GM18870 (cell line): ENCODE data around the gene DCTD.

Source experiments
- ATAC-seq: cut with Tn5 transposase; IDR thresholded peaks from one replicate; pipeline ENCODE4 v1.9.1; 2021; ENCODE audit warnings: moderate library complexity; ENCODE audit not compliant: unreplicated experiment

The DCTD gene

DNA sequence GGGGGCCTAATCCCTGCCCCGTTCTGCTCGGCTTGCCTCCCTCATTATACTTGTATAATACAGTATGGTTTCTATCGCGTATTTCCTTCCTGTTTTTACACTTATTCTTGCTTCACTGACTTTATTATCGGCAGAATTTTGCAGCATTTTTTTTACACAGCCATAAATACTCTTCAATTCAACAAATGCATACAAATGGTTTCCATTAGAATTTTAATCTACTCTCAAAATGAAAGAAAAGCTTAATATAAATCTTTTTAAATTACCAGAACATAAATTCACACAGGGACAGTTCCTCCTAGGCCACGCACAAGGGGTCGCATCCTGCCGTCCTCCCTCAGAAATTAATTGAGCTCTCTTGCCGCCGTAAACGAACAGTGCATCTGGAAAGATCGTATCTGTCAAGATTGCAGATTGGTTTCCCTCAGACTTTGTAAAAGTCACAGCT is 42.9 kb downstream of the DCTD start:
- ATAC-seq, result no peak

- no peak for ATAC-seq
These were observed 43.5 kb downstream of the DCTD start for GRCh38 chr4:182873726-182874125.

- ATAC-seq, result no peak
These were observed 43.9 kb downstream of the DCTD start for GRCh38 chr4:182873289-182873688.

- no peak for ATAC-seq
These were observed 44.3 kb downstream of the DCTD start for GRCh38 chr4:182872886-182873285.

DNA sequence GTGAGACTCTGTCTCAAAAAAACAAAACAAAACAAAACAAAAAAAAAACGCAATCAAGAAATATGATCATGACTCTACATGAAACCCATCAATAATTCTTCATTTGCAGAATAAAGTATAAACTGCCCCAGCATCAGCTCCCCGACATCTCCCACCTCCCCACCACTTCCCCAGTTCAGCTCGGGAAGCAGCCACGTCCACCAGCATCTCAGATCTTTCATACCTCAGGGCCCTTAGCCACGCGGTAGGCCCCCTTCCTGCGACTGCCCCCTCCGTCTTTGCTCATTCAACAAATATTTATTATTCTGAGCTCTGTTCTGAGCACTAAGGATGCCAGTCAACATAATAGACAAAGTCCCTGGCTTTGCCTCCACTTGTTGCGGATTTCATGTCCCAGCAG is 45.6 kb downstream of the DCTD start:
- no peak for ATAC-seq

DNA sequence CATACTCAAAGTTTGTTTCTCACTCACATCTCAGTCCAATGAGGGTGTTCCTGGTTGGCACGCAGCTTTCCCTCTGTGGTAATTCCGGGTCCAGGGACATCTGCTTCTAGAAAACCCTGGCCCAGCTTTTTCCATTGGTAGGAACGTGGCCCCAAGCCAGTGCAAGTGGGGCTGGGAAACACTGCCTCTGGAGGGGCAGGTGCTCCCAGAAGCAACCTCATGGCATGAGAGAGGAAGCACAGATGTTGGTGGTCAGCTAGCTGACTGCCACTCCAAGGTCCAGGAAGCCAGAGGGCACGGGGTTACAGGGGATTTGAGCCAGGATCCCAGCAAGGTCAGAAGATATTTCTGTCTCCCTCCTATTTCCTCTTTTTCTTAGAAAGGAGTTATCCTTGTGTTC is 47.5 kb downstream of the DCTD start:
- no peak for ATAC-seq

DNA sequence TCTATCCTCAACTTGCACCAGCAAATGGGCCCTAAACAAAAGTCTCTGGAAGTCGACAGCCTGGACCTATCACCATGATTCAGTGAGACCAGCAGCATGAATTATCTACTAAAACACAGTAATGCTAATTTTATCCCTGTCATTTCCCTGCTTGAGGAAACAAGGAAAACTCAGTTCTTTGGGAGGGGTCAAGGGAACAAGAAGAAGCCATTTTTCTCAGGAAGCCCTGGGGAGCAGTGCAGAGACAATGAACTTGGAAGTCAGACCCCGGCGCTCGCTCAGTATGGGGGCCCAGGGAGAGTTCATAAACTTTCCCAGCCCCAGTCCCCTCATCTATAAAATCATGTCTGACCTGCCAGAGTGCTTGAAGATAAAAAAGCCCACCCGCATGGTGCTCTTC is 50.4 kb downstream of the DCTD start:
- ATAC-seq, result no peak

DNA sequence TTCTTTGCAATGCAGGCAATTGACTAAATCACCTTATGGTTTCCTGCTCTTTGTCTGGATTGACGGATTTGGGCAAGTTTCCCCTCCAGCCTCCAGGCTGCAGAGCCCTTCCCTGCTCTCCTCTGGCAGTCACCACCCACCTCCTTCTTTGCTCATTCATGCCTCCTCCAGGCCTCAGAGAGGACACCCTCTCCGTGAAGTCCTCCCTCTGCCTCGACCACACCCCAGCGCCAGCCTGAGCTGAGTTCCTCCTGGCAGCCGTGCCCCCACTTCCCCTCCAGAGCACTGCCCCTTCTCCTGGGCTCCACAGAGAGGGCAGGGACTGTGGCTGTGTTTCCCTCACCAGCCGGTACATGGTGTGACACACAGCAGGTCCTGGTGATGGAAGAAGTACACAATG is 53.7 kb downstream of the DCTD start:
- ATAC-seq, result no peak

DNA sequence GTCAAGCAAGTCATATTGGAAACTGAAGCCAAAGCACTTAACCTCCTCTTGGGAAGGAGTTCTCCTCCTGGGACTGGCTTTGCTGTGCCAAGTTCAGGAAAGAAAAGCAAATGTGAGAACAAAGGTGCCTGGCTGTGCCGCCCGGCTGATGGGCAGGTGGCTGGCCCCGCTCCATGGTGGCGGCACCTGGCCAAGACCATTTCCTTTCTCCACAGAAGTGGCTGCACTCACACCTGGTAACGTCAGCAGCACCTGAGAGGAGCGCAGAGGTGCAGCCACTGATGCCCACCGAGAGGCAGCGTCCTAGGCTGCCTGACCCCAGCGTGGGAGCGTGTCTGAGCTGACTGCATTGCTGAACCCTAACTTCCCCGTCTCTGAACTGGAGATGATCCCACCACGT is 54.3 kb downstream of the DCTD start:
- ATAC-seq, result no peak

- ATAC-seq, result no peak
These were observed 54.9 kb downstream of the DCTD start for GRCh38 chr4:182862141-182862875.

DNA sequence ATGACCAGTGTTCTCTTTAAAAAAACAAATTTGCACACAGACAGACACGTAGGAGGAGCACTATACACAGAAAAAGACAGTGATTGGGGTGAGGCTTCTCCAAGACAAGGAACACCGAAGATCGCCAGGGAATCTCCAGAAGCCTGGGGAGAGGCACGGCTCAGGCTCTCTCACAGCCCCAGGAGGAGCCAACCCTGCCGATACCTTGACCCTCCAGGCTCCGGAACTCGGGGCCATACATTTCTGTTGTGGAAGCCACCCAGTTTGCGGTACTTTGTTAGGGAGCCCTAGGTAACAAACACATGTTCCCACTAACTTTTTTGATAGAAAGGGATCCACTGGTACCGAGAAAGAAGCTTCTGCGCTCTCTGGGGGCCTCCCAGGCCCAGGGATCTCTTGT is 55.8 kb downstream of the DCTD start:
- no peak for ATAC-seq

DNA sequence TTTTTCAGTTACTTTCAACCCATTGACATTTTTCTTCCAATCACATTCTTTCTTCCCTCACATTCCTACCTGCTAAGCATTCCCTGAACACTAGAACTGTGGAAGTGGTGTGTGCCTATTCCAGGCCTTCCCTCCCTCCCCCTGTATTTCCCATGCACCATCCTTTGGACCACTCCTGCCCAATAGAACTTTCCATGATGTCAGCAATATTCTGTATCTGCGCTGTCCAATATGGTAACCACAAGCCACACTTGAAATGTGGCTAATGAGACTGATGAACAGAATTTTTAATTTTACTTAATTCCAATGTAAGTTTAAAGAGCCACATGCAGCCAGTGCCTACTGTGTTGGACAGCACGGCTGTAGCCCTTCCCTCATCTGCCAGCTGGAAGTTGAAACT is 57.5 kb downstream of the DCTD start:
- ATAC-seq, result no peak

GRCh38 chr4:182858711-182859110 is 58.5 kb downstream of the DCTD start:
- ATAC-seq, result no peak

DNA sequence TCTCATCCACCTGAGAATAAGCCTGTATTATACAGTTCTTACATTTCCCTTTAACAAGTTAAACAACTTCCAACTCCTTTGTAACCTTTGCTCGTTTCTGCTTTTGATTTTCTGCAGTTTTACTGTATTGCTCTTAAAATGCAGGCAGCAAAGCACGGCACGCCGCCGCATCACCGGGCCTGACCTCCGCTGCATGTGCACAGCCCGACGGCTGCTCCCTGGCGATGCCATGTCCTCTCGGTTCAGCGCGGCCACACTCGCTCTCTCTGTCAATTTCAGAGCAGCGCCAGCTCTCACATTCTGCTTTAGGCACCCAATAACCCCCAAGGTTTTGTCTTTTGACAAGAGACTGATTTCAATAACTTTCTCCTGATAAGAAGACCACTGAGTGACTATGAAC is 60.3 kb downstream of the DCTD start:
- no peak for ATAC-seq

DNA sequence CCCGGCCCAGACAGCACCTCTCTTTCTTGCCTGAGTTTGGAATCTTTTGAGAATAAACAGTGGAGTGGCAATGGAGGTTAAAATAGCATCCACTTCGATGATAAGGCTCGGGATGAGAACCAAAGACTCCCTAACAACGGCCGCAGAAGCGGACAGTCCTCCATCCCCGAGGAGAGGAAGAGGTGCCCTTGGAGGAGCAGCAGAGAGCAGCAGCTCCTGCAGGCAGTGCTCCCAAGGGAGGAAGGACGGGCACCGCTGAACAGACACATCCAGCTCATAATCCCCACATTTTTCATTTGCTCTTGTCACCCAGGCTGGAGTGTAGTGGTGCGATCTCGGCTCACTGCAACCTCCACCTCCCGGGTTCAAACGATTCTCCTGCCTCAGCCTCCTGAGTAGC is 61.3 kb downstream of the DCTD start:
- no peak for ATAC-seq

DNA sequence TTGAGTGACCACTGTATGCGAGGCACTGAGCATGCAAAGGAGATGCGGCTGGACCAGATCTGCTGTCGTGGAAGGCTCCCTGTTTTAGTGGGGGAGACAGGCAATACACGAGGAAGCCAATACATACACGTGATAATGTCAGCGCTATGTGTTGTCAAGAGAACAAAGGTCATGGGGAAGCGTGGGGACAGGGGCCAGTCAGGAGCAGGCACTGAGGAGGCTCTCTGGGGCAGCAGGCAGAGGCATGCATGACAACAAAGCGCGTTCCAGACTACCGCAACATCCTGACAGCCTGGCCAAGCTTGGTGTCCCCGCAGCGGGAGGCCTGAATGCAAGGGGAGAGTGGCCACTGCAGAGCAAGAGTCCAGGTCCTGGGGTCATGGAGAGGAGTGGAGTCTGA is 61.9 kb downstream of the DCTD start:
- ATAC-seq, result no peak

DNA sequence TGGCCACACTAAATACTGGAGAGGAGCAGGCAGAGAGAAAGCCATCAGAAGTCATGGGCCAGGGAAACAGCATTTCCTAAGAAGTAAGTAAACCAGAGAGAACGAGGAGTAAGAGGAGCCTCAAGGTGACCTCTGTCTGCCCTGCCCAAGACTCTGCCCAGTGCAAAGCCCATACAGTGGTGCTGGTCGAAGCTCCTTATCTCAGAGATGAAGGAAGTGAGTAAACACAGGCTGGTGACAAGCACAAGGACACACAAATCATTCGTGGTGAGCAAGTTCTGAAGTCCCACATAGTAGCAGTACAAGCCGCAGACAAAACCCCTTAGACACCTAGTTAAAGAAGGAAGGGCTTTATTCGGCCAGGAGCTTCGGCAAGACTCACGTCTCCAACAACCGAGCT is 62.7 kb downstream of the DCTD start:
- ATAC-seq, result no peak

GRCh38 chr4:182853731-182854330 is 63.4 kb downstream of the DCTD start:
- ATAC-seq, result no peak

DNA sequence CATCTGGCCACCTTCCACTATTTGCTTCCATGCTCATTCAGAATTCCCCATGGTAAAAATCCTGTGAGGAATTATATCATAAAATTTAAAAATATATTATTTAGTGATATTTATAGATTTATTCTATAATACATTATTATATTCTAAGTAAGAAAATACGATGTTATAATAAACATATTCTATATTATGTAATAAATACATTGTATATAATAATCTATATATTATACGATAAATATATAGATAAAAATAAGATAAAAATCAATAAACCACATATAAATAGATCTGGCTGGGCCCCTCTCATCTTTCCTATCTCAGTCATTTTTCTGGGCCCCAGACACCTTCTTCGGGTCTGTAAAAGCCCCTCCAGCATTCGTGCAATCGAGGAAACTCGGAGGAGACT is 68.5 kb downstream of the DCTD start:
- no peak for ATAC-seq

GRCh38 chr4:182847576-182848450 is 69.4 kb downstream of the DCTD start:
- no peak for ATAC-seq

DNA sequence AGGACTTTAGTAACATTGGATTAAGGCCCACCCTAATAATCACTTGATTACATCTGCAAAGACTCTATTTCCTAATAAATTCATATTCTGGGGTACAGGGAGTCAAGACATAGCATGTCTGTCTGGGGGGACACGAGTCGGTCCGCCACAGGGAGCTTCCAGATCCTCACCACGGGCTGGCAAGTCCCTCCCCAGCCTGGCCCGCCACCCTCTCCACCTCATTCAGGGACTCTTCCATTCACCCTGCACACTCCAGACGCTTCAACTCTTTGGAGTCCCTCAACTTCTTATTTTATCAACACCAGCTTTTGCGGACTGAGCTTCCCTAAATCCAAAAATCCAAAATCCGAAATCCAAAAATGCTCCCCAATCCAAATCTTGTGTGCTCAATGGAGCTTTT is 71.2 kb downstream of the DCTD start:
- no peak for ATAC-seq

DNA sequence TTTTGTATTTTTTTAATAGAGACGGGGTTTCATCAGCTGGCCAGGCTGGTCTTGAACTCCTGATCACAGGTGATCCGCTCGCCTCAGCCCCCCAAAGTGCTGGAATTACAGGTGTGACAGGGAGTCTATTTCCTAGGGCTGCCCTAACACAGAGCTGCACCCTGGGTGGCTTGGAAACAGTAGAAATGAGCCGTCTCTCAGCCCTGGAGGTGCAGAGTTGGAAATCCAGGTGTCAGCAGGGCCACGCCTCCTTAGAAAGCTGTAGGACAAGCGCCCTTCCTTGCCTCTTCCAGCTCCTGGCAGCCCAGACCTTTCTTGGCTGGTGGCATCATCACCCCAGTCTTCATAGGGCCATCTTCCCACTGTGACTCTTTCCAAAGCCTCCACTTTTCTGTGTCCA is 71.6 kb downstream of the DCTD start:
- no peak for ATAC-seq
